SK-N-SH (cell line): ENCODE measurements around the gene TASP1. TPM values are rescaled to one million over a fixed set of nuclear protein-coding genes. Genes with fewer than 3 reads are reported as not detected.

Experiments used
- CTCF ChIA-PET: fragments of 300-600, 350-600 bp; formaldehyde crosslinking; extraction: SDS; loops from one replicate; lab custom pipeline; 2021; lab: Yijun Ruan, JAX
- POLR2A ChIA-PET: fragments of 350-600 bp; sonication (Branson Sonifier 250); formaldehyde crosslinking; extraction: SDS; loops from one replicate; lab custom pipeline; 2020; ENCODE audit warnings: antibody characterized with exemption, inconsistent platforms; lab: Yijun Ruan, JAX
- DNase-seq: peaks from one replicate; pipeline ENCODE4 v3.0.0; 2012
- H2AFZ ChIP-seq: fragments of 200-600 bp; sonication (generic); 2 replicates; pipeline ENCODE4 v1.8.1; 2016; ENCODE audit warnings: antibody characterized with exemption, mild to moderate bottlenecking, low read depth
- H3F3A ChIP-seq: fragments of 200-600 bp; sonication (generic); replicated peaks from 2 replicates; pipeline ENCODE3; 2016; ENCODE audit warnings: antibody characterized with exemption, mild to moderate bottlenecking; ENCODE audit not compliant: insufficient read depth
- H3K27ac ChIP-seq, 2 experiments: fragments of 200-500 bp in 1 of 2; fragments of 200-600 bp in 1 of 2; sonication (Bioruptor generic) in 1 of 2; sonication (generic), shearing (Covaris generic) in 1 of 2; 2 replicates each; pipeline versions ENCODE4 v1.5.1 to v1.6.1; 2014 to 2016; ENCODE audit warnings: low read depth in 2 of 2, inconsistent platforms in 1 of 2, low read length in 1 of 2, mild to moderate bottlenecking in 1 of 2, mixed read lengths in 1 of 2
- H3K27me3 ChIP-seq: fragments of 200-600 bp; sonication (generic), shearing (Covaris generic); 2 replicates; pipeline ENCODE4 v1.6.1; 2016; ENCODE audit warnings: mixed run types; ENCODE audit not compliant: insufficient read depth
- H3K36me3 ChIP-seq, 2 experiments: fragments of 200-500 bp in 1 of 2; fragments of 200-600 bp in 1 of 2; sonication (Bioruptor generic) in 1 of 2; sonication (generic) in 1 of 2; replicated peaks in 1 of 2; 2 replicates each; pipeline versions ENCODE3 to v1.5.1; 2014 to 2016; ENCODE audit warnings: low read length in 1 of 2, mild to moderate bottlenecking in 1 of 2; ENCODE audit not compliant: insufficient read depth in 2 of 2, control insufficient read depth in 1 of 2
- H3K4me1 ChIP-seq, 2 experiments: fragments of 200-500 bp in 1 of 2; fragments of 200-600 bp in 1 of 2; sonication (Bioruptor generic) in 1 of 2; sonication (generic), shearing (Covaris generic) in 1 of 2; 2 replicates each; pipeline versions ENCODE4 v1.5.1 to v1.6.1; 2014 to 2016; ENCODE audit warnings: low read depth in 1 of 2, low read length in 1 of 2, mixed run types in 1 of 2; ENCODE audit not compliant: insufficient read depth in 2 of 2, control insufficient read depth in 1 of 2
- H3K4me2 ChIP-seq: fragments of 200-600 bp; sonication (generic), shearing (Covaris generic); 2 replicates; pipeline ENCODE4 v1.6.1; 2017; ENCODE audit warnings: mixed run types
- H3K4me3 ChIP-seq, 2 experiments: fragments of 200-500 bp in 1 of 2; fragments of 200-600 bp in 1 of 2; sonication (Bioruptor generic) in 1 of 2; sonication (generic), shearing (Covaris generic) in 1 of 2; 2 replicates each; pipeline versions ENCODE4 v1.5.1 to v1.8.1; 2014 to 2016; ENCODE audit warnings: low read depth in 2 of 2, inconsistent platforms in 1 of 2, low read length in 1 of 2, mild to moderate bottlenecking in 1 of 2, mixed read lengths in 1 of 2, moderate library complexity in 1 of 2
- H3K79me2 ChIP-seq: fragments of 200-600 bp; sonication (generic); 2 replicates; pipeline ENCODE4 v1.8.1; 2017; ENCODE audit warnings: mild to moderate bottlenecking; ENCODE audit not compliant: insufficient read depth
- H3K9ac ChIP-seq: fragments of 200-600 bp; sonication (generic); 2 replicates; pipeline ENCODE4 v1.6.1; 2017; ENCODE audit warnings: mixed run types
- H3K9me2 ChIP-seq: fragments of 200-600 bp; sonication (generic); 2 replicates; pipeline ENCODE4 v1.6.1; 2017; ENCODE audit warnings: mixed run types
- H3K9me3 ChIP-seq: fragments of 200-600 bp; sonication (generic); 2 replicates; pipeline ENCODE4 v1.6.1; 2017; ENCODE audit warnings: mixed run types, mild to moderate bottlenecking, moderate library complexity
- H4K20me1 ChIP-seq: fragments of 200-600 bp; sonication (generic); 2 replicates; pipeline ENCODE4 v1.6.1; 2017; ENCODE audit warnings: mild to moderate bottlenecking, mixed run types; ENCODE audit not compliant: insufficient read depth
- CHD2 ChIP-seq: fragments of 150-350 bp; IDR thresholded peaks from 2 replicates; pipeline ENCODE4 v1.6.1; 2018; ENCODE audit warnings: low read length; ENCODE audit not compliant: partially characterized antibody
- FOXJ3 ChIP-seq: sonication (generic); formaldehyde crosslinking; IDR thresholded peaks from 2 replicates; pipeline ENCODE4 v1.5.1; 2020; ENCODE audit warnings: mild to moderate bottlenecking, missing genetic modification reagents
- GABPA ChIP-seq: IDR thresholded peaks from 2 replicates; pipeline ENCODE4 v1.4.0; 2012; ENCODE audit warnings: low read depth, mild to moderate bottlenecking
- IRF3 ChIP-seq: fragments of 150-350 bp; IDR thresholded peaks from 2 replicates; pipeline ENCODE4 v1.6.1; 2016; ENCODE audit warnings: mild to moderate bottlenecking, low read depth, low read length
- MEF2A ChIP-seq: IDR thresholded peaks from 2 replicates; pipeline ENCODE4 v1.4.0; 2012; ENCODE audit warnings: low read depth, borderline replicate concordance
- NFIC ChIP-seq: IDR thresholded peaks from 2 replicates; pipeline ENCODE4 v1.4.0; 2012; ENCODE audit warnings: borderline replicate concordance
- NRF1 ChIP-seq: IDR thresholded peaks from 2 replicates; pipeline ENCODE4 v1.6.1; 2012; ENCODE audit warnings: low read depth, mild to moderate bottlenecking, low read length
- PBX3 ChIP-seq: IDR thresholded peaks from 2 replicates; pipeline ENCODE4; 2012
- REST ChIP-seq: IDR thresholded peaks from 2 replicates; pipeline ENCODE4 v1.6.1; 2012; ENCODE audit warnings: mild to moderate bottlenecking, low read depth, low read length, moderate library complexity
- RFX5 ChIP-seq: IDR thresholded peaks from 2 replicates; pipeline ENCODE4 v1.6.1; 2012; ENCODE audit warnings: mild to moderate bottlenecking, improper control_type of control experiment, low read length
- TAF1 ChIP-seq: IDR thresholded peaks from 2 replicates; pipeline ENCODE4 v1.6.1; 2012; ENCODE audit warnings: low read depth, mild to moderate bottlenecking, low read length, moderate library complexity, borderline replicate concordance
- USF1 ChIP-seq: IDR thresholded peaks from 2 replicates; pipeline ENCODE4 v1.4.0; 2012; ENCODE audit warnings: low read depth, borderline replicate concordance
- WGBS: methylation state at CpG from one replicate; pipeline ENCODE4 v1.1.6; 2017; ENCODE audit warnings: low lambda C conversion rate; 5-methylcytosine and 5-hydroxymethylcytosine counted together
- polyA plus RNA-seq, 3 experiments: library from polyadenylated mRNA; depleted of rRNA; stranded (reverse); fragments of >200 nt; gene quantifications; 2 replicates each; pipeline ENCODE4 v1.2.3, GENCODE V29; 2012

TASP1 gene
- polyA plus RNA-seq, 1 of the 3 experiments (the other 2 are of a cell fraction): 5.9 TPM

- H3K36me3 ChIP-seq: no peaks in the 10 kb centered on the region
- no peak for TF ChIP-seq USF1
- no peak for TF ChIP-seq PBX3
- no peak for TF ChIP-seq TAF1
- no peak for TF ChIP-seq NFIC
- TF ChIP-seq NRF1: no peak
- TF ChIP-seq CHD2: no peak
- TF ChIP-seq IRF3: no peak
- TF ChIP-seq GABPA: no peak
- no peak for TF ChIP-seq RFX5
- no peak for TF ChIP-seq REST
- TF ChIP-seq FOXJ3 (CRISPR knock-in tag): no peak
- no peak for TF ChIP-seq MEF2A
- H4K20me1 ChIP-seq: no peaks in the 10 kb centered on the region
- ChIA-PET POLR2A (no interaction called here), CTCF (interaction anchor here (0.8 kb wide), 1 partner anchor 15 kb away, joined by 5 read pairs; no protein-coding TSS in a partner anchor)
- no peaks in the 10 kb centered on the region for H3F3A ChIP-seq
- H3K79me2 ChIP-seq: no peaks in the 10 kb centered on the region
- no peak overlapping the region for H2AFZ ChIP-seq
- DNase-seq: no peak
- H3K27ac ChIP-seq: no peak overlapping the region
- H3K4me1 ChIP-seq: peaks cover 0 to 5% of the 10 kb centered on the region in 2 experiments; a peak in 2 of 4 replicates
- H3K4me2 ChIP-seq: no peak overlapping the region
- 90% methylated on average over 1 of the region's 1 CpG for WGBS
- no peak overlapping the region for H3K4me3 ChIP-seq
- H3K9me3 ChIP-seq: no peaks in the 10 kb centered on the region
- H3K27me3 ChIP-seq: no peaks in the 10 kb centered on the region
- no peak overlapping the region for H3K9ac ChIP-seq
- no peaks in the 10 kb centered on the region for H3K9me2 ChIP-seq
These were observed 237.1 kb downstream of the TASP1 start for GRCh38 chr20:13401596-13401995.
